ENCODE measurements around the gene OTOR.

DNA sequence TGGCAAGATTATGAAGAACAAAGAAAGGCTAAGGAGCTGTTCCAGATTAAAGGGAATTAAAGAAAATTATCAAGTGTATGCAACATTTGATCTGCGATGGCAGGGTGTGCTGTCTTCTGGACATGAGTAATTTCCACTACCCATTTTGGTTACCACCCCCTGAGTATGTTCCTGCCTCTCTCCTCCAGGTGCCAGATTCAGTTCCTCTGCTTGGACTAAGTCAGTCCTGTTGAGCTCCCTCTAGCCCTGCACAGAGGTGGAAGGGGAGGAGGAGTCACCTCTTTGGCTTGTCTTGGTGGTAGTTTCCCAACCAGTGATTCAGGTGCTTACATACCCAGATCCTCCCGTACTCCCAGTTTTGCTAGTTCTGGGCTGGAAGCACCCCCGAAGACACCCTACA is 40.5 kb upstream of the OTOR start:
- no peak for TF ChIP-seq POLR2A (IDR thresholded peaks at IDR 0.05)
- TF ChIP-seq CTCF (IDR thresholded peaks at IDR 0.05 in 4 of 5, conservative IDR thresholded peaks at IDR 0.05 in 1 of 5): no peak

Data from gastrocnemius medialis (tissue), 4 donors.